Stomach (tissue), 4 donors: ENCODE results near the gene PBX3.

ENCODE experiments used
- CTCF ChIP-seq, 7 experiments: fragments of 450-650 bp in 4 of 7; fragments of 200-600 bp in 3 of 7; sonication (generic) in 3 of 7; IDR thresholded peaks; one replicate each; pipeline ENCODE4 v1.5.1; 2016 to 2019; ENCODE audit warnings: antibody characterized with exemption in 7 of 7, control low read depth in 2 of 7, mild to moderate bottlenecking in 1 of 7
- POLR2A ChIP-seq, 4 donors: fragments of 450-650 bp; IDR thresholded peaks; one replicate each; pipeline ENCODE4 v1.6.1; 2016; ENCODE audit warnings: antibody characterized with exemption in 4 of 4, control low read depth in 2 of 4, mild to moderate bottlenecking in 1 of 4, moderate library complexity in 1 of 4

GRCh38 chr9:125914411-125914810 lies 167.2 kb downstream of the PBX3 start:
- TF ChIP-seq CTCF (IDR thresholded peaks at IDR 0.05) (no peak), POLR2A (IDR thresholded peaks at IDR 0.05) (no peak)
